NCI-H345 (cell line): ENCODE data around the gene ZBTB21.
"Not testable (repeated sequence)": the region's sequence is repeated elsewhere in the genome, so short reads cannot be mapped to it uniquely, and the experiment has no call there.

Source experiments
- DNase-seq: peaks from one replicate; lab custom pipeline; 2025; lab: John Stamatoyannopoulos, UW

ZBTB21 gene

DNA sequence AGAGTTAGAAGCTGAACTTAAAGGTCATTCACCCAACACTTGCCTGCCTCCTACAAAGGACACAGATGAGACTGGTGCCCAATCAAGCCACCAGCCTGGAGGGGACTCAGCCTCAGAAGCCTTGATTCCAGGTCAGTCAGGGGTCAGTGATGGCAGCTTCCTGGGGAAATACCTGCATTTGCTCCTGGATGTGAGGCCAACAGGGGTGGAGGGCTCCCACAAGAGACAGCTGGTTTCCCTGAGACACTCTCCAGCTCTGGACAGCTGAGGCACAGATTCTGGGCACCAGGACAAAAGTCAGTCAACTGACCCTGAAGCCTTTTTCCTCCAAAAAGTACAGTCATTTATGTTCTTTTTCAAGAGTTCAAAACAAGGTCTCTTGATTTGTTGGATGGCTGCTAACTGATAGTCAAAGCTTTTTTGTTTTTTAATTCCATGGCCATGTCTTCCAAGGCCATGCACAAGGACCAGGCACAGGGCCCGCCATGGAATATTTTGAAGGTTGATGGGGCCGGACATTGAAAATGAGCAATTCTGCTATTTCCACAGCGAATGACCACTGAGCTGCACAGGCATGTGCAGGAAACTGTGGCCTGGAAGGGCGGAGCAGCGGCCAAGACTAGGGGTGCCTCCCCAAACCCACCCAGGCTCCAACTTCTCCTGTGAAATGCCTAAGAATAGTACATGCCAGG is 58.1 kb downstream of the ZBTB21 start:
- DNase-seq, result no peak

GRCh38 chr21:41950941-41951351 is 59.2 kb downstream of the ZBTB21 start:
- DNase-seq, result no peak

DNA sequence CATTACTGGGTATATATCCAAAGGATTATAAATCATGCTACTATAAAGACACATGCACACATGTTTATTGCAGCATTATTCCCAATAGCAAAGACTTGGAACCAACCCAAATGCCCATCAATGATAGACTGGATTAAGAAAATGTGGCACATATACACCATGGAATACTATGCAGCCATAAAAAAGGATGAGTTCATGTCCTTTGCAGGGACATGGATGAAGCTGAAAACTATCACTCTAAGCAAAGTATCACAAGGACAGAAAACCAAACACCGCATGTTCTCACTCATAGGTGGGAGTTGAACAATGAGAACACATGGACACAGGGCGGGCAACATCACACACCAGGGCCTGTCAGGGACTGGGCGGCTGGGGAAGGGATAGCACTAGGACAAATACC is 60.5 kb downstream of the ZBTB21 start:
- not testable (repeated sequence) for DNase-seq

DNA sequence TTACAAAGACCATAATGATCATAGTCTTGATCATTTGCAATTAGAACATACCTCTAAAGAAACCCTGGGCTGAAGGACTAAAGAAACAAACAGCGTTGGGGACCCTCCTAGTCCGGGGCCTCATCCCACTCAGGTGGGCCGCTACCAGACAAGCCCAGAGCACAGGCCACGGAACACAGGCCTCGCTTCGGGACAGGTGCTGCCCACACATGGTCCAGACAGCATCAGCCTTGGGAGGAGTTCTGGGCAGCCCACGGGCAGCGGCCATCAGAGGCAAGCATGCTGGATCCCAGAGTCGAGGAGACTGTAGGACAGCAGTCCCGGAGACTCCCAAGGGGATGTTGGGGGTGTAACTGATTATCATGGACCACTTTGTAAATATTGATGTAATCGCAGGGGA is 61.3 kb downstream of the ZBTB21 start:
- no peak for DNase-seq

GRCh38 chr21:41948078-41948895 is 61.9 kb downstream of the ZBTB21 start:
- DNase-seq, result no peak

DNA sequence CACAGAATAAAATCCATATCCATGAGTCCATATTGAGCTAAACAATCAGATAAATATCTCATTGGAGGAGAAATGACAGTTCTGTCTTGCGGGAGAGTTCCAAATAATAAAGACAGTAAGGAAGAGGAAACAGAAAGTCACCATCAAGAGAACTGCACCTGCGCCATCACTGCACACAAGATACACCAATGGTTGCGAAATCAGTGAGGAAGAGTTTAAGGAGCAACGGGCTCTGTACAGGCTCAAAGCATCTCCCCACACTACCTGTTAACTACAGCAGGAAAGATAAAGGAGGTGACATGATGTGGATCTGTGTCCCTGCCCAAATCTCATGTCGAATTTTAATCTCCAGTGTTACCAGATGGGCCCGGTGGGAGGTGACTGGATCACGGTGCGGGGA is 64.2 kb downstream of the ZBTB21 start:
- DNase-seq, result no peak

DNA sequence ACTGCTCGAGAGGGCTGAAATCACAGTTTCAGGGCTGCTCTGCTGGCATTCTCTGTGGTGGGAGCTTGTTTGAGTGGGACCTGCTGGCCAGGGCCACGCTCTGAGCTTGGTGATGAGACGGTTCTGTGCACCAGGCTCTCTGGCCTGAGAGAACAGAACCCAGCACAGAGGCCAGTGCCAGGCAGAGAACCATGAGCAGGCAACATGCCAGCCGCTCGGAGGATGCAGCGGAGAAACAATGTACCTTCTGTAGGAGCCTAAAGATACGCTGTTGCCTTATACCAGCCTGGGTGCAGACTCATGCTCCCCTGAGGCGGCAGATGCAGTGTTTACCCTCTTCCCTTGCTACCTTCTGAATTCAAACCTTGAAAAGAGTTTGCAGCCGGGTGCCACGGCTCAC is 66.3 kb downstream of the ZBTB21 start:
- DNase-seq, result no peak

DNA sequence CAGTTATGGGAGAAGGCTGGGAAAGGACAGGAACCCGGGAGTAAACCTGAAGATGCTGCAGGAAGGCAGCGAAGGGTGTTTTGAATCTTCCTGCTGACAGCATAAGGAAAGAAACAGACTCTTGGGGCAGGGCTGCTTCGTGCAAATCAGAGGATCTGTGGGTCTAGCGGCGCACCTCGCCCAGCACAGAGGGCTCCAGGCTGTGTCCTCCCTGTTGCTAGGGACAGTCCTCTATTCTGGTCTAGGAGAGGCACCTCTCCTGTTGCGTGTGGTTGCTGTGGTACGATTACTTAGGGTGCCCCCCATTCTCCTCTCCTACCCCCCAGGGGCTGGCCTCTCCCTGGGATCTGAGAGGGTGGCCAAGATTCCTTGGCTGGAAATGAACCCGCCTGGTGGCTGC is 67.7 kb downstream of the ZBTB21 start:
- DNase-seq, result no peak

DNA sequence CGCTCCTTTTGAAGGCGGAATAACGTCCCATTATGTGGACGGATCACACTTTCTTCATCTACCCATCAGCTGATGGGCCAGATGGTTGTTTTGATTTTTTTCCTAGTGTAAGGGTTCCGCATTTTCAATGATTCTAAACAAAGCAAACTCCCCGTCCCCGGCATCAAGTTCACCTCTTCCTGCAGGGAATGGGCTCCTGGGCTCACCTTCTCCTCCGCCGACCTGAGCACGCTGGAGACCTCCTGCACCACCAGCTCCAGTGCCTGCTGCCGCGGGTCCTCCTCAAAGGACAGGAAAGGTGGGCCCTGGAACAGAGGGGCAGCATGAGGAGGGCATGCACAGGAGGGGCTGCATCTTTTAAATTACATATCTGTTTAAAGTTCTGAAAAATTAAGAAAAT is 68.2 kb downstream of the ZBTB21 start:
- no peak for DNase-seq

DNA sequence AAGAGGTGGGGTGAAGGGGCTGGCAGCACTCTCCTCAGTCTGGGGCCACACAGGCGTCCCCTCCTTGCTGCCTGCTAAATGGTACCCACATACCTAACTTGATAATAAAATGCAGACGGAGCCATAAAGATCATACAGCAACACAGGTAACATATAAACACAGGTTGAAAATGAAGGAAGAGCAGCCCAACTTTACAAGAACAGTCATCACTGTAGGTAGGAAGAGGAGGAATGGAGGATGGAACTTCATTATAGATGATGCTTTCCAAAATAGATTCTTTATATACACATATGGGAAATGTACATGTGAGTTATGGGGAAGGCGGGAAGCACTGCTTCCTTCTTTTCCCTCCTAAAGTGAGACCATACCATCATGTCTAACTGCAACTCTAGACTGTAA is 69.7 kb downstream of the ZBTB21 start:
- DNase-seq, result no peak

- DNase-seq, result no peak
Observed at GRCh38 chr21:41939391-41939790, 70.8 kb downstream of the ZBTB21 start.
